ENCODE data around the gene RBMS1. TPM values are rescaled to one million over a fixed set of nuclear protein-coding genes. Genes with fewer than 3 reads are reported as not detected.

The RBMS1 gene
- total RNA-seq, 1 donor from 2014 or later, result 51.1 TPM

DNA sequence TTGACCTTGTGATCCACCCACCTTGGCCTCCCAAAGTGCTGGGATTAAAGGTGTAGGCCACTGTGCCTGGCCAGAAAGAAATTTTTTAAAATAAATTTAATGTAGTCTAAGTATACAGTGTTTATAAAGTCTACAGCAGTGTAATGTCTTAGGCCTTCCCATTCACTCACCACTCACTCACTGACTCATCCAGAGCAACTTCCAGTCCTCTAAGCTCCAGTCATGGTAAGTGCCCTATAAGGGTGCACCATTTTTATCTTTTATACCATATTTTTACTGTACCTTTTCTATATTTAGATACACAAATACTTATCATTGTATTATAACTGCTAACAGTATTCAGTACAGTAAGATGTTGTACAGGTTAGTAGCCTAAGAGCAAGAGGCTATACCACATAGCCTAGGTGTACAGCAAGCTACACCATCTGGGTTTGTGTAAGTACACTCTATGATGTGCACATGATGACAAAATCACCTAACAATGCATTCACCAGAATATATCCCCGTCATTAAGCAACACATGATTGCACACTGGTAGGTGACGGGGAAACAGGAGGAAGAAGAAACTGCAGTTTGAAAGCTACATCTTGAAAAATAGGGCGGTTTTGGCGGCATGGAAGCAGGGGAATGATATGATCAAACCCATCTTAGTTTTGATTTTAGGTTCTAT, 188.4 kb downstream of the RBMS1 start:
- no peak for DNase-seq (ENCODE audit: low spot score in 2 of 2)
- no peaks in the 10 kb centered on the region for H3K9me3 ChIP-seq
- TF ChIP-seq, protein P1, sequence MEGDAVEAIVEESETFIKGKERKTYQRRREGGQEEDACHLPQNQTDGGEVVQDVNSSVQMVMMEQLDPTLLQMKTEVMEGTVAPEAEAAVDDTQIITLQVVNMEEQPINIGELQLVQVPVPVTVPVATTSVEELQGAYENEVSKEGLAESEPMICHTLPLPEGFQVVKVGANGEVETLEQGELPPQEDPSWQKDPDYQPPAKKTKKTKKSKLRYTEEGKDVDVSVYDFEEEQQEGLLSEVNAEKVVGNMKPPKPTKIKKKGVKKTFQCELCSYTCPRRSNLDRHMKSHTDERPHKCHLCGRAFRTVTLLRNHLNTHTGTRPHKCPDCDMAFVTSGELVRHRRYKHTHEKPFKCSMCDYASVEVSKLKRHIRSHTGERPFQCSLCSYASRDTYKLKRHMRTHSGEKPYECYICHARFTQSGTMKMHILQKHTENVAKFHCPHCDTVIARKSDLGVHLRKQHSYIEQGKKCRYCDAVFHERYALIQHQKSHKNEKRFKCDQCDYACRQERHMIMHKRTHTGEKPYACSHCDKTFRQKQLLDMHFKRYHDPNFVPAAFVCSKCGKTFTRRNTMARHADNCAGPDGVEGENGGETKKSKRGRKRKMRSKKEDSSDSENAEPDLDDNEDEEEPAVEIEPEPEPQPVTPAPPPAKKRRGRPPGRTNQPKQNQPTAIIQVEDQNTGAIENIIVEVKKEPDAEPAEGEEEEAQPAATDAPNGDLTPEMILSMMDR (IDR thresholded peaks at IDR 0.05), result no peak
- H3K36me3 ChIP-seq, result peaks cover 6 to 14% of the 10 kb centered on the region in 2 donors
- H3K27me3 ChIP-seq, result no peaks in the 10 kb centered on the region
- peaks cover 2 to 6% of the 10 kb centered on the region in 2 donors for H3K4me1 ChIP-seq
- H3K4me3 ChIP-seq, result no peak overlapping the region
- intact Hi-C loops (cut with DNase I), result loop anchor here (5.0 kb wide), 1 partner anchor 33 kb away; no protein-coding TSS in a partner anchor
- no peak overlapping the region for H3K27ac ChIP-seq

DNA sequence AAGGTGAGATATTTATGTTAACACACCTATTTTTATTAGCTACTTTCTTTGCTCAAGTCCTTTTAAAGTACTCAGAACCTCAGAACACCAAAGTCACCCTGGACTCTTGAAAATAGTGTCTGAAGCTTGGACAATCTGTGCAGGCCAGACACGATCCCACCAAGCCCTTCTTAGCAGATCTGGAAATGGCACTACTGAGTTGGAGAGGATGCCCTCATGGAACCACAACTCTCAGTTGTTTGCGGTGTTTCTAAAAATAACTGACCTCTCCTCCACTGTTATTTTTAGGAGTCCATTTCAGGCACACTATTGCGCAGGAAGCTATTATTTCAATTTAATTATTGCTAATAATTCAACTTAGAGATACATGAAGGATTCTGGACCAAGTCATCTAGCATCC, 190.1 kb downstream of the RBMS1 start:
- no peaks in the 10 kb centered on the region for H3K9me3 ChIP-seq
- TF ChIP-seq, protein P1 (IDR thresholded peaks at IDR 0.05), result no peak
- H3K27ac ChIP-seq, result no peak overlapping the region
- no peak overlapping the region for H3K4me3 ChIP-seq
- no peak for DNase-seq (ENCODE audit: low spot score in 2 of 2)
- no peaks in the 10 kb centered on the region for H3K27me3 ChIP-seq
- peaks cover 0 to 6% of the 10 kb centered on the region in 2 donors for H3K4me1 ChIP-seq
- H3K36me3 ChIP-seq, result peaks cover 9 to 18% of the 10 kb centered on the region in 2 donors
- intact Hi-C loops (cut with DNase I), result no loop called here

DNA sequence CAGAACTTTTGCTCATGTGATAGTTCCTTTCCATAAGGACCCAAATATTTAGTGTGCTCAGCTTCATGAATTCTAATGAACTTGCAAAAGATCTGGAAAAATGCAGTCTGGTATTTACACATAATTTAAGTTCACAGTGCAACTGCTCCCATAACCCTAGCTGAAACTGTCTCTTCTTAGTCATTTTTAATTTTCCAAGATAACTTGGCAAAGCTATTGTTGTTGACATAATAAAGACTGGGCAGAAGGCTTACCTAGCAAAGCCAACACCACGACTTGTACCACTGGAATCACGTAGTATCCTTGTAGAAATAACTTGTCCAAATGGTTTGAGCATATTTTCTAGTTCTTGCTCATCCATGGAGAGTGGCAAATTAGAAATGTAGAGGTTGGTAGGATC, 190.5 kb downstream of the RBMS1 start:
- DNase-seq (ENCODE audit: low spot score in 2 of 2), result no peak
- H3K36me3 ChIP-seq, result peaks cover 9 to 23% of the 10 kb centered on the region in 2 donors
- TF ChIP-seq, protein P1 (IDR thresholded peaks at IDR 0.05), result no peak
- peaks cover 0 to 6% of the 10 kb centered on the region in 2 donors for H3K4me1 ChIP-seq
- H3K27me3 ChIP-seq, result no peaks in the 10 kb centered on the region
- no peak overlapping the region for H3K4me3 ChIP-seq
- intact Hi-C loops (cut with DNase I), result no loop called here
- H3K27ac ChIP-seq, result no peak overlapping the region
- H3K9me3 ChIP-seq, result no peaks in the 10 kb centered on the region

DNA sequence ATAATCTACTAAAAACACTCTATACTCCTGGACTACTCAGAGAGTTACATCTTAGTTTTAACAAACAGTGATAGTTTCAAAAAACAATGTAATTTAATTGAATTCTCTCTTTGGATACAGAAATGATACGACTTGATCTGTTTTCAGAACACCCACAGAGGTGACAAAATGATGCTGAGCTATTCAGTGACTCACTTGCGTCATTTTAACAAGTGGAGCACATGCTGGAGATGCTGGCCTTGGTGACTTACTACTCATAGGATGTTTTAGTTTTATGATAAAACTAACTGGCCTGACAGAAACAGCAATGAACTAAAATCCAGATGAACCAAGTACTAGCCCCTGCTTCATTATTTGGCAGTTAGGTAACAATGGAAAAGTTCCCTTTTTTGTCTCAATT, 192.2 kb downstream of the RBMS1 start:
- TF ChIP-seq, protein P1 (IDR thresholded peaks at IDR 0.05), result no peak
- Histone ChIP-seq H3K4me3 (no peak overlapping the region), H3K27me3 (no peaks in the 10 kb centered on the region), H3K9me3 (no peaks in the 10 kb centered on the region), H3K27ac (no peak overlapping the region), H3K36me3 (peaks cover 9 to 37% of the 10 kb centered on the region in 2 donors), H3K4me1 (peaks cover 0 to 3% of the 10 kb centered on the region in 2 donors)
- intact Hi-C loops (cut with DNase I), result no loop called here
- no peak for DNase-seq (ENCODE audit: low spot score in 2 of 2)

DNA sequence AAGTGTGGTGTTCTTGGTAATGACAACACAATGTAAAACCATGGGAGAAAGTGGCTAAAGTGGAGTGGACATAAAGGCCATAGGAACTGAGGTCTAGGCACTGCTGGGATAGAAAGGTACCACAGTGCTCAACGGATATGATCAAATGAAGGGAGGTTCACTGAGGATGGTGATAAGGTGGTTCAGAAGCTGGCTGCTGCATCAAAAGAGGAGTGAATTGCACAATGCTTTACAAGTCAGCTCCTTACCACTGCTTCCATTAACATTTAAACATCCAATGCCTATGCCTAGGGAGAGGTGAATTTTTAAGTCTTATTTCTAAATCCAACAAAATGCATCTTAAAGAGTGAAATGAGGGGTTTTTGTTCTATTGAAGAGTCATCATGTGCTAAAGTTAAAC, 193.4 kb downstream of the RBMS1 start:
- no peak for DNase-seq (ENCODE audit: low spot score in 2 of 2)
- Histone ChIP-seq H3K9me3 (no peaks in the 10 kb centered on the region), H3K4me3 (no peak overlapping the region), H3K36me3 (peaks cover 13 to 37% of the 10 kb centered on the region in 2 donors), H3K27ac (no peak overlapping the region), H3K27me3 (no peaks in the 10 kb centered on the region), H3K4me1 (peaks cover 0 to 4% of the 10 kb centered on the region in 2 donors)
- intact Hi-C loops (cut with DNase I), result no loop called here
- TF ChIP-seq, protein P1 (IDR thresholded peaks at IDR 0.05), result no peak
